Stimulated activated CD8-positive, alpha-beta memory T cell treated with anti-CD3 and anti-CD28 coated beads, Interleukin-2, amount 100 ng/mL, for 1 hour (primary cell): ENCODE results near the gene ADCY5.

Experiments used
- DNase-seq, 2 donors: peaks; one replicate each; pipeline ENCODE4 v3.0.0-alpha.2; 2020; ENCODE audit warnings: low read depth in 2 of 2

Gene ADCY5

DNA sequence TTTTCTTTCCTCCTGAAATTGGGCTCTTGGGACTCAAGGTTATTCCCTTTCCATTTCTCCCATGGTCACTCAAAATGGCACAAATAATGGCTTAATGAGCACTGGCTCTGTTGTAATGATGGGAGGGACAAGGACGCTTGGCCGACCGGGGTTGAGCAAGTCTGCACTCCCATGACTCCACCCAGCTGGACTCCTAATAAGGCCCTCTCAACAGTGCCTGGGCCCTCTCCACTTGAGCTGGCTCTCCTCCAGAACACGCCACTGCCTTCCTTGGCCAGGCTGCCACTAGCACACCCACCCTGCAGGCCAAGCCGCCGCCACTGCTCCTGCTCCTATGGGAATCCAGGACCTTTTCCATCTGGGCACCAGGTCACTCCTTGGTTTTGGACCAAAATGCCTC lies 42.3 kb downstream of the ADCY5 start:
- no peak for DNase-seq

GRCh38 chr3:123405936-123406510 lies 42.9 kb downstream of the ADCY5 start:
- DNase-seq, result no peak

- DNase-seq, result no peak
Measured at GRCh38 chr3:123405021-123405420, 43.9 kb downstream of the ADCY5 start.

DNA sequence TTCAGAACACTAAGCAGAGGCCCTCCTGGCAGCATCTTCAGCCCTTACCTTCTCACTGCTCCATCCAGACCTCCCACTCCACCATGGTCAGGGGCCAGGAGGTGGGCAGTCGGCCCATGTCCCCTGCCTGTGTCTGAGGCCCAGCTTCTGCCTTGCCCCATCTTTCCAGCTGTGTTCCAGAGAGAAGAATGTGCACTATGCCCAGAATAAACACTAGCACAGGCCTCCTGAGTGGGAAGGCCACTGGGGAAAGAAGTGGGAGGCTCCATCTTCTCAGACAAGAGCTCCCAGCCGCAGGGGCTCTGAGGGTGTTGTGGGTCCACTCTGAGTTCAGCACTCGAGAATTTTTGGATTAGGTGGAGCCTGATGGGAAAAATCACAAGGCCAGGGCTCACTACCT lies 44.5 kb downstream of the ADCY5 start:
- no peak for DNase-seq

DNA sequence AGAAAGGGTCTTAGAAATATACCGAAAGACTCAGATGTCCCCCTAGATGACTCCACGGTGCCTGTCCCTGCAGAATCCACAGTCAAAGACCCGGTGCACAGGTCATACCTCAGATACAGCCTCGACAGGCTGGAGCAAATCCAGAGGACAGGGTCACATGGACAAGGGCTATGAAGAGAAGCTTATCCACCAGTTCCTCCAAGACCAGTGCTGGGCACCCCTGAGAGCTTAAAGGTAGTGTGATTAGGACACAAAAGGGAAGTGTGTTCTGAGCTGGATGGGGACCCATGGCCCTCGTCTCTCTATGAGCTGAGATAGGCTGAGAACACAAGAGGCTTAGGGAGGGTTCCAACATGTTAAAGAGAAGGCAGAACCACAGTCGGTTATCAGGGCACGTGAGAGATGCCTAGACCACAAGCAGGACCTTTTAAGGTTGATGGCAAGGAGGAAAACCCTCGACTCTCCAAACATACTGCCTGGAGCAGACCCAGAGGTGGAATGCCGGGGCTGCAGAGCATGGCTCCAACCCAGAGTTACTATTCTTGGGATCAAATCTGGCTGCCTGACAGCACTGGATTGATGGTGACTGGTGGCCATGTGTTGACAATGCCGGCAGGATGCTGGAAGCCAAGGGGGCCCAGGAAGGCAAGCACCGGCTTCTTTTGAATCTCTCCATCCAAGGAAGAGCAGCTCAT lies 46.9 kb downstream of the ADCY5 start:
- DNase-seq, result no peak

DNA sequence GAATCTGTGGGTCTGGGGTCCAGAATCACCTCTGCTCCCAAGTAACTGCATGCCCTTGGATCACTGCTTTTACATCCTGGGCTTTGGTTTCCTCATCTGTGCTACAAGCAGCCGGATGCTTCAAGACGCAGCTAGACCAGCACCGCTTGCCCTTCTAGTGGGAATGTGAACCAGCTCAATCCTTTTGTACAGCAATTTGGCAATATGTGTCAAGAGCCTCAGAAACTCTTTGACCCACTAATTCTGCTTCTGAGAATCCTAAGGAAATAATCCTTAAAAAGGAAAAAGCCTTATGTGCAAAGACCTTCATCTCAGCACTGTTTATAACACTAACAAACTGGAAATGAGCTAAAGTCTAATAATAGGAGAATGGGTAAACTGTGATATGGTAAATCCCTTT lies 48.7 kb downstream of the ADCY5 start:
- DNase-seq, result no peak

DNA sequence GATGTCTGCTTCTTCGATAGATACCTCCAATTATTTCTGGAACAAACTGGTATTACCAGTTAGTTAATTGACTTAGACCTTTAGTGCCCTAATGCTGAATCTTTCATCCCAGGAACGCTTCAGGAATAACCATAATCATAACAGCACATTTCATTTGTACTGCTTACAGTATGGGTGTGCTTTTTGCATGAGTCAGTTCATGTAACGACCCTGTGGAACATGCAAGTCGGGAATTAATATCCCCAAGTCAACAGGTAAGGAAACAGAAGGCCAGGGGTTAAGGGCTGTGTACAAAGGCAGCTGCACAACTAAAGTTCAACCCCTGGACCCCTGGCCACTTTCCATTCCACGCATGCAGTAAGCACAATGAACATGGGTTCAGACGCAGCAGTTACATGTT lies 49.2 kb downstream of the ADCY5 start:
- DNase-seq, result no peak

GRCh38 chr3:123397921-123398785 lies 50.7 kb downstream of the ADCY5 start:
- no peak for DNase-seq

DNA sequence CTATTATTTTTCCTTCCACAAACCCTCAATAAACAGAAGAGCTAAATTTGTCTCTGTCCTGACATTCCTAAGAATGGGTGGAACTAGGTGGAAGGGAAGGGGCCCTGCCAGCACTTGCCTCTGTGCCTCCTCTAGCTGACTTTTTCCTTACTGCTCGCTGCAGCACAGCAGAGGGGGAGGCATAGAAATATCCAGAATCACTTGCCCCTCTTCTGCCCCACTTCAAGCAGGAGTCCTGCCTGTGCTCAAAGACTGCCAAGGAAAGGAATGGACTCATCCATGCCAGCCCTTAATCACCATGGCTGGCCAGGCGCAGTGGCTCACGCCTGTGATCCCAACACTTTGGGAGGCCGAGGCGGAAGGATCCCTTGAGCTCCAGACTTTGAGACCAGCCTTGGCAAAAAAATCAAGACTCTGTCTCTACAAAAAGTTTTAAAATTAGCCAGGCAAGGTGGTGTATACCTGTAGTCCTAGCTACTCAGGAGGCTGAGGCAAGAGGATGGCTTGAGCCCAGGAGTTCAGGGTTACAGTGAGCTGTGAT lies 51.8 kb downstream of the ADCY5 start:
- no peak for DNase-seq

- DNase-seq, result no peak
Measured at GRCh38 chr3:123396171-123397049, 52.5 kb downstream of the ADCY5 start.

GRCh38 chr3:123395235-123395634 lies 53.7 kb downstream of the ADCY5 start:
- no peak for DNase-seq

- no peak for DNase-seq
Measured at GRCh38 chr3:123394391-123395020, 54.4 kb downstream of the ADCY5 start.

GRCh38 chr3:123392871-123393620 lies 55.8 kb downstream of the ADCY5 start:
- DNase-seq, result no peak

- DNase-seq, result no peak
Measured at GRCh38 chr3:123392368-123392767, 56.5 kb downstream of the ADCY5 start.

DNA sequence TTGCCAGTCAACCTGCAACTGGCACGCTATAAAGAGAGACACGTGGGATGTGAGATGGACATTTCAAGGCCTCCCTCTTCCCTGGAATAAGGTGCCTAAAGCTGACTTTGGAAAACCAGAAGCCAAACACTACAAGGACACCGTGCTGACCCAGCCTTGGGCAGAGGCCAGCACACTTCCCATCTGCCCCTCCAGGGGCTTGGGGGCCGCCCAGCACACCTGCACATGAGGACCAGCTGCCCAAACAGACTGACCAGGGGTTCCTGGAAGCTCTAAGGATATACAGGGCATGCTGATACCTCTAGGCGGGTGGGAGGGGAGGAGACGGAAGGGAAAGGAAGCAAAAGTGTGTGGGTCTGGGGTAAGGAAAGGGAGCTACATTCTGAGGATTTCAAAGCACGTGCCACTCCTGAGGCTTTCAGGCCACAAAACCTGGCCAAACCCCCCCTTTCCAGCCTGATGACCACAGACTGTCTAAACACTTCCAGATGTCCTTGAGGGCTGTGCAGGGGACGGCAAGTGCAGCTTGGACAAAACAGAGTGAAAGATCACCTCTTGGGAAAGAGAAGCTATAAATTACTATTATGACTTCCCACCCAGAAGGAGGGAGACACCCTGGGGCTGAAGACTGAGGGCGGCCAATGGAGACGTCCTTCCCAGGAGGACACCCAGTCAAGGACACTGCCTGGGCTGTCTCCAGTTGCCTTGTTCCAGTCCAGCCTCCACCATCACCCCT lies 57.9 kb downstream of the ADCY5 start:
- no peak for DNase-seq

DNA sequence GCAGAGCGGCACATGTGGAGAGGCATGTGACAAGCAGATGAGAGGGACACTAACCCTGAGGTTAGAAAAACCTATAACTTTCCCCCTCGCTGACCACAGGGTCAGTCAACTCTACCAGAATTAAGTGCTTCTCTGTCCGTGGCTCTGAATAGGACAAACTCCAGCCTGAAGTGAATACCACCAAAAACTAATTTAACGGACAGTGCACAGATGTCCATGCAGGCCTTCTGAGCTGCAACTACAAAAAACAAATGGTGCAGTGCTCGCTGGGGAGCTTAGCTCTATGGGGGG lies 59.3 kb downstream of the ADCY5 start:
- no peak for DNase-seq

GRCh38 chr3:123388811-123389627 lies 59.9 kb downstream of the ADCY5 start:
- no peak for DNase-seq

DNA sequence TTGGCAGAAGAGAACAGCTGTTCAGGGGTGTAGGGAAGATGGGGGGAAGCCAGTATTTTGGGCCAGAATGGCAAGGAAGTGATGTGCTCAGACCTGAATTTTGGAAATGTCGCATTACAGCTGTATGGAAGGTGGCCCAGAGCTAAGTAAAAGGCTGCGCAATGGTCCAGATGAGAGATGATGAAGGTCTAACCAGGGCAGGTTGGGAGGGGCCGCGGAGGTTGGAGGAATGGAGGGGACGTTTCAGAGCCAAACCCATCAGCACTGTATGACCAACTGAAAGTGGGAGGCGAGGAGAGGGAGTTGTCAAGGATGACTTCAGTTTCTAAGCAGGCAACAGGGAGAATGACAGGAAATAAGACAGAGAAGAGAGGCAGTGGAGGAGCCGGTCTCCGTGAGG lies 60.8 kb downstream of the ADCY5 start:
- DNase-seq, result no peak

DNA sequence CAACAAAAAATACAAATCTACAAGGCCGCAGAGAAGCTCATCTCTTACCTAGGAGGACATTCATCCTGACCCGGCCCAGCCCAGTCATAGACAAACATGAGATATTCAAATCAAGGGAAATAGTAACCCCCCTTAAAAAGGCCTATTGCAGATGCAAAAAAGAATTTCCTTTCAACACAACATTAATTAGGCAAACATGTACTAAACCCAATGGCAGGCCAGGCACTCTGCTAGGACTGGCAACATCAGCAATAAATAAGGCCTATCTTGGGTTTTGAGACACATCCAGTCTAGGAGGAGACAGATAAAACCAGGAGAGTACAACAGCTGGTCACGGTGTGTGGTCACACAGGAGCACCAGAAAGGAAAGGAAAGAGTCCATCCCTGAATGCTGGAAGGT lies 61.4 kb downstream of the ADCY5 start:
- no peak for DNase-seq
